Endothelial cell of umbilical vein (primary cell): ENCODE results near the gene GPR107. TPM values are rescaled to one million over a fixed set of nuclear protein-coding genes. Genes with fewer than 3 reads are reported as not detected.

Source experiments
- BruUV-seq: library from RNA; stranded (reverse); fragments of 400-500 nt; replicated peaks from 2 replicates; lab custom pipeline; 2021; lab: Mats Ljungman, UMichigan
- CTCF ChIA-PET: fragments of 300-600, 350-600 bp; sonication (Branson Sonifier 250); formaldehyde crosslinking; loops from one replicate; lab custom pipeline; 2021; ENCODE audit warnings: antibody characterized with exemption, inconsistent platforms; lab: Charles Lee
- POLR2A ChIA-PET: fragments of 300-600, 350-600 bp; sonication (Branson Sonifier 250); formaldehyde crosslinking; loops from one replicate; lab custom pipeline; 2021; ENCODE audit warnings: antibody characterized with exemption, inconsistent platforms; lab: Charles Lee
- DNase-seq: peaks from one replicate; pipeline ENCODE4 v3.0.0-alpha.2; 2011; ENCODE audit warnings: low read depth, low spot score
- FAIRE-seq: peaks from 2 replicates; lab custom pipeline; 2011; peaks lifted over from hg19 to GRCh38; lab: Jason Lieb, UNC
- H2AFZ ChIP-seq: 2 replicates; pipeline ENCODE4 v1.6.0; 2012; ENCODE audit warnings: low read depth, low read length, control low read depth, inconsistent platforms
- H3K27ac ChIP-seq: 2 replicates; pipeline ENCODE4 v1.5.1; 2011; ENCODE audit warnings: low read depth, mild to moderate bottlenecking, control low read depth, low read length, moderate library complexity; ENCODE audit not compliant: insufficient read depth
- H3K27me3 ChIP-seq, 2 experiments: 2 replicates each; pipeline versions ENCODE4 v1.6.0 to v1.6.1; 2011; ENCODE audit warnings: low read length in 2 of 2, mixed read lengths in 1 of 2; ENCODE audit not compliant: control insufficient read depth in 2 of 2, insufficient read depth in 2 of 2
- H3K36me3 ChIP-seq, 2 experiments: 2 replicates in 1 of 2; 3 replicates in 1 of 2; pipeline ENCODE4 v1.5.1; 2011; ENCODE audit warnings: low read length in 2 of 2, mild to moderate bottlenecking in 1 of 2, moderate library complexity in 1 of 2; ENCODE audit not compliant: control insufficient read depth in 2 of 2, insufficient read depth in 2 of 2; ENCODE audit errors: extremely low read depth in 1 of 2
- H3K4me1 ChIP-seq: 3 replicates; pipeline ENCODE4 v1.5.1; 2011; ENCODE audit warnings: mild to moderate bottlenecking, low read length; ENCODE audit not compliant: control insufficient read depth, insufficient read depth; ENCODE audit errors: extremely low read depth
- H3K4me2 ChIP-seq: 2 replicates; pipeline ENCODE4 v1.6.1; 2011; ENCODE audit warnings: low read length, control low read depth, mixed read lengths; ENCODE audit not compliant: insufficient read depth
- H3K4me3 ChIP-seq, 3 experiments: fragments of 200-600 bp in 1 of 3; sonication (generic), shearing (Covaris generic) in 1 of 3; replicated peaks in 1 of 3; 2 replicates each; pipeline ENCODE4 v1.5.1; 2011 to 2016; ENCODE audit warnings: control low read depth in 3 of 3, low read length in 3 of 3, mild to moderate bottlenecking in 2 of 3, inconsistent platforms in 1 of 3, low read depth in 1 of 3, moderate library complexity in 1 of 3; ENCODE audit not compliant: insufficient read depth in 1 of 3
- H3K79me2 ChIP-seq: 2 replicates; pipeline ENCODE4 v1.6.0; 2012; ENCODE audit warnings: low read length, inconsistent platforms; ENCODE audit not compliant: control insufficient read depth, insufficient read depth
- H3K9ac ChIP-seq: replicated peaks from 2 replicates; pipeline ENCODE3; 2011; ENCODE audit warnings: low read length, control low read depth; ENCODE audit not compliant: insufficient read depth; ENCODE audit errors: extremely low read depth
- H3K9me1 ChIP-seq: replicated peaks from 3 replicates; pipeline ENCODE4 v1.6.0; 2011; ENCODE audit warnings: mild to moderate bottlenecking, low read length; ENCODE audit not compliant: control insufficient read depth, insufficient read depth; ENCODE audit errors: extremely low read depth
- H3K9me3 ChIP-seq: replicated peaks from 2 replicates; pipeline ENCODE4 v1.5.1; 2012; ENCODE audit warnings: low read length, inconsistent platforms; ENCODE audit not compliant: control insufficient read depth, insufficient read depth
- H4K20me1 ChIP-seq: replicated peaks from 2 replicates; pipeline ENCODE3; 2011; ENCODE audit warnings: mild to moderate bottlenecking, low read length; ENCODE audit not compliant: control insufficient read depth, insufficient read depth; ENCODE audit errors: extremely low read depth
- CTCF ChIP-seq, 2 donors: IDR thresholded peaks; 1 replicate in 1 of 2; 2 replicates in 1 of 2; pipeline ENCODE4 v1.5.1; 2011; ENCODE audit warnings: low read length in 2 of 2, mild to moderate bottlenecking in 2 of 2, moderate library complexity in 2 of 2, control low read depth in 1 of 2, inconsistent platforms in 1 of 2, low read depth in 1 of 2; ENCODE audit not compliant: insufficient read depth in 1 of 2; ENCODE audit errors: extremely low read depth in 1 of 2
- EZH2 ChIP-seq: IDR thresholded peaks from 2 replicates; pipeline ENCODE4 v1.6.1; 2012; ENCODE audit warnings: borderline replicate concordance, low read depth, mild to moderate bottlenecking, moderate library complexity, low read length, inconsistent platforms; ENCODE audit not compliant: severe bottlenecking
- FOS ChIP-seq: IDR thresholded peaks from 2 replicates; pipeline ENCODE4 v1.6.1; 2011; ENCODE audit warnings: mild to moderate bottlenecking, low read length, moderate library complexity, borderline replicate concordance; ENCODE audit not compliant: insufficient read depth
- GATA2 ChIP-seq: IDR thresholded peaks from 2 replicates; pipeline ENCODE4 v1.7.0; 2011; ENCODE audit warnings: low read depth, mild to moderate bottlenecking, moderate library complexity, mixed read lengths, low read length; ENCODE audit not compliant: insufficient read length, insufficient read depth
- JUN ChIP-seq: IDR thresholded peaks from 2 replicates; pipeline ENCODE4 v1.6.1; 2011; ENCODE audit warnings: borderline replicate concordance, low read depth; ENCODE audit not compliant: insufficient read length, insufficient read depth
- MAX ChIP-seq: IDR thresholded peaks from 2 replicates; pipeline ENCODE4 v1.6.1; 2011; ENCODE audit not compliant: insufficient read depth, insufficient read length
- MYC ChIP-seq: IDR thresholded peaks from one replicate; pipeline ENCODE4 v1.6.1; 2011; ENCODE audit warnings: mild to moderate bottlenecking, low read depth, low read length
- POLR2A ChIP-seq: IDR thresholded peaks from 2 replicates; pipeline ENCODE4 v1.6.1; 2012; ENCODE audit warnings: low read depth, mild to moderate bottlenecking, control low read depth, low read length
- POLR2AphosphoS5 ChIP-seq: IDR thresholded peaks from 2 replicates; pipeline ENCODE4 v1.6.1; 2012; ENCODE audit warnings: low read depth, mild to moderate bottlenecking, control low read depth, low read length, moderate library complexity; ENCODE audit not compliant: insufficient read depth
- dilution Hi-C: fragments of 300-500 bp; cut with MboI; formaldehyde crosslinking; loops from one replicate; pipeline ENCODE4 v1.15.0; 2019; ENCODE audit warnings: low sequenced_read_pairs; ENCODE audit not compliant: extremely low pct_ligation_motif_present
- intact Hi-C: fragments of 100-400 bp; cut with micrococcal nuclease; formaldehyde crosslinking; loops from one replicate; pipeline ENCODE4 v1.10.0; 2022
- polyA plus RNA-seq, 4 experiments: library from polyadenylated mRNA; depleted of rRNA in 3 of 4; stranded (reverse) in 3 of 4; unstranded in 1 of 4; fragments of >200 nt; gene quantifications; 2 replicates each; pipeline versions ENCODE4 v1.2.1 to v1.2.3, GENCODE V29; 2011 to 2012; ENCODE audit warnings: missing spikeins in 1 of 4
- total RNA-seq: library from RNA; stranded (reverse); gene quantifications from 2 replicates; pipeline ENCODE4 v1.2.3, GENCODE V29; 2021

Gene GPR107
- total and polyA plus RNA-seq, 2 donors (not counting 3 experiments of a cell fraction or from before 2014, with no cell fraction given): 27.2 to 38.9 TPM

GRCh38 chr9:130029223-130029973 is 24.3 kb upstream of the GPR107 start:
- Histone ChIP-seq H2AFZ (no peak overlapping the region), H3K36me3 (no peaks in the 10 kb centered on the region), H3K27ac (no peak overlapping the region), H3K4me3 (no peak overlapping the region), H3K4me2 (no peak overlapping the region), H4K20me1 (peaks cover 4% of the 10 kb centered on the region), H3K4me1 (peaks cover 4% of the 10 kb centered on the region), H3K9me3 (no peaks in the 10 kb centered on the region), H3K79me2 (peaks cover 3% of the 10 kb centered on the region), H3K9me1 (no peaks in the 10 kb centered on the region), H3K9ac (no peak overlapping the region), H3K27me3 (no peaks in the 10 kb centered on the region)
- intact Hi-C loops: no loop called here
- peak; percentile 56 for FAIRE-seq
- dilution Hi-C loops: no loop called here
- CTCF ChIA-PET: interaction anchor here (1.5 kb wide), 1 partner anchor 91 kb away, joined by 3 read pairs; no protein-coding TSS in a partner anchor
- TF ChIP-seq EZH2: no peak
- no peak for TF ChIP-seq FOS
- no peak for TF ChIP-seq CTCF (IDR thresholded peaks at IDR 0.05; ENCODE audit: extremely low read depth in 1 of 2, insufficient read depth in 1 of 2, low read depth in 1 of 2, low read length in 2 of 2)
- TF ChIP-seq GATA2: no peak
- no peak for TF ChIP-seq POLR2AphosphoS5
- no peak for TF ChIP-seq MAX
- no peak for TF ChIP-seq JUN
- TF ChIP-seq POLR2A: no peak
- no peak for TF ChIP-seq MYC
- BruUV-seq: no TSS peak
- no peak for DNase-seq
- POLR2A ChIA-PET: no interaction called here
